GM23338 (cell line): ENCODE results near the gene UNC5C. TPM values are rescaled to one million over a fixed set of nuclear protein-coding genes. Genes with fewer than 3 reads are reported as not detected.

Experiments
- ATAC-seq: fragments of 200-7000 bp; cut with Tn5 transposase; 3 replicates; pipeline ENCODE4 v1.9.1; 2020
- DNase-seq: peaks from one replicate; pipeline ENCODE4 v3.0.0-alpha.2; 2015; ENCODE audit warnings: low spot score
- H2AFZ ChIP-seq: fragments of 200-600 bp; sonication (generic); 2 replicates; pipeline ENCODE4 v1.8.0; 2016; ENCODE audit warnings: antibody characterized with exemption, mild to moderate bottlenecking, moderate library complexity
- H3F3A ChIP-seq: fragments of 200-600 bp; sonication (generic); replicated peaks from 2 replicates; pipeline ENCODE4 v1.8.0; 2017; ENCODE audit warnings: antibody characterized with exemption, mixed run types, low read depth
- H3K27ac ChIP-seq: fragments of 200-600 bp; sonication (generic); 2 replicates; pipeline ENCODE4 v1.6.1; 2016; ENCODE audit warnings: low read depth
- H3K27me3 ChIP-seq: fragments of 200-600 bp; sonication (generic); 2 replicates; pipeline ENCODE4 v1.8.0; 2016; ENCODE audit warnings: mild to moderate bottlenecking, mixed run types, moderate library complexity; ENCODE audit not compliant: insufficient read depth
- H3K36me3 ChIP-seq: fragments of 200-600 bp; sonication (generic); 2 replicates; pipeline ENCODE4 v1.8.0; 2016; ENCODE audit warnings: mild to moderate bottlenecking; ENCODE audit not compliant: insufficient read depth
- H3K4me1 ChIP-seq: fragments of 200-600 bp; sonication (generic); 2 replicates; pipeline ENCODE4 v1.8.0; 2016; ENCODE audit warnings: mild to moderate bottlenecking, moderate library complexity; ENCODE audit not compliant: insufficient read depth
- H3K4me2 ChIP-seq: fragments of 200-600 bp; sonication (generic); 2 replicates; pipeline ENCODE4 v1.7.1; 2017; ENCODE audit warnings: mixed run types
- H3K4me3 ChIP-seq: fragments of 200-600 bp; sonication (generic); 2 replicates; pipeline ENCODE4 v1.6.1; 2016; ENCODE audit warnings: mixed run types
- H3K79me2 ChIP-seq: fragments of 200-600 bp; sonication (generic); replicated peaks from 2 replicates; pipeline ENCODE4 v1.8.0; 2017; ENCODE audit warnings: mild to moderate bottlenecking; ENCODE audit not compliant: insufficient read depth
- H3K9me2 ChIP-seq: fragments of 200-600 bp; sonication (generic); 2 replicates; pipeline ENCODE4 v1.8.0; 2017; ENCODE audit not compliant: insufficient read depth
- H4K20me1 ChIP-seq: fragments of 200-600 bp; sonication (generic); replicated peaks from 2 replicates; pipeline ENCODE4 v1.8.0; 2017; ENCODE audit warnings: mild to moderate bottlenecking; ENCODE audit not compliant: insufficient read depth
- H3K27ac Mint-ChIP-seq: 2 replicates; pipeline ENCODE4 v1.8.0; 2020; ENCODE audit warnings: inconsistent platforms, mild to moderate bottlenecking, moderate library complexity, mixed read lengths
- H3K27me3 Mint-ChIP-seq: 3 replicates; pipeline ENCODE4 v1.8.0; 2022; ENCODE audit warnings: low read depth, mild to moderate bottlenecking, moderate library complexity, mixed read lengths, inconsistent platforms; ENCODE audit not compliant: insufficient read depth, poor library complexity
- H3K36me3 Mint-ChIP-seq: 3 replicates; pipeline ENCODE4 v1.8.0; 2021; ENCODE audit warnings: low read depth, mild to moderate bottlenecking, inconsistent platforms, moderate library complexity, mixed read lengths
- H3K4me1 Mint-ChIP-seq: 3 replicates; pipeline ENCODE4 v1.8.0; 2020; ENCODE audit warnings: mild to moderate bottlenecking, inconsistent platforms, mixed read lengths
- H3K4me3 Mint-ChIP-seq: 3 replicates; pipeline ENCODE4 v1.8.0; 2021; ENCODE audit warnings: moderate library complexity, mild to moderate bottlenecking, inconsistent platforms, mixed read lengths
- H3K9me3 Mint-ChIP-seq: 3 replicates; pipeline ENCODE4 v1.8.0; 2020; ENCODE audit warnings: moderate library complexity, mild to moderate bottlenecking, inconsistent platforms, mixed read lengths
- CREB1 ChIP-seq: fragments of 250-450 bp; sonication (Bioruptor Pico); IDR thresholded peaks from 2 replicates; pipeline ENCODE4 v1.5.0; 2020; ENCODE audit warnings: low read depth, mild to moderate bottlenecking, moderate library complexity
- EZH2 ChIP-seq: fragments of 200-600 bp; sonication (generic); IDR thresholded peaks from one replicate; pipeline ENCODE4 v1.8.0; 2017; ENCODE audit warnings: antibody characterized with exemption, mild to moderate bottlenecking, low read depth; ENCODE audit not compliant: unreplicated experiment
- EZH2phosphoT487 ChIP-seq: fragments of 200-600 bp; sonication (generic); IDR thresholded peaks from one replicate; pipeline ENCODE4 v1.8.1; 2018; ENCODE audit warnings: antibody characterized with exemption; ENCODE audit not compliant: unreplicated experiment
- JUNB ChIP-seq: IDR thresholded peaks from one replicate; pipeline ENCODE4 v1.6.1; 2016; ENCODE audit warnings: antibody characterized with exemption; ENCODE audit not compliant: unreplicated experiment
- NANOG ChIP-seq: IDR thresholded peaks from 2 replicates; pipeline ENCODE4 v1.6.1; 2016; ENCODE audit warnings: antibody characterized with exemption, borderline replicate concordance
- POLR2AphosphoS5 ChIP-seq: IDR thresholded peaks from 2 replicates; pipeline ENCODE4 v1.6.1; 2016; ENCODE audit warnings: antibody characterized with exemption, low read depth
- STAT1 ChIP-seq: IDR thresholded peaks from one replicate; pipeline ENCODE4 v1.6.1; 2016; ENCODE audit warnings: antibody characterized with exemption; ENCODE audit not compliant: unreplicated experiment
- ZNF114 ChIP-seq: fragments of 250-450 bp; sonication (Bioruptor Pico); IDR thresholded peaks from 2 replicates; pipeline ENCODE4 v1.5.0; 2020; ENCODE audit warnings: mild to moderate bottlenecking, moderate library complexity
- ZNF331 ChIP-seq: fragments of 250-450 bp; sonication (Bioruptor Pico); IDR thresholded peaks from 2 replicates; pipeline ENCODE4 v1.5.0; 2020; ENCODE audit warnings: low read depth, mild to moderate bottlenecking, moderate library complexity
- polyA plus RNA-seq: library from polyadenylated mRNA; unstranded; fragments of >200 nt; fragmentation: Nextera tagmentation; extraction: Ambion mirVana; gene quantifications from 2 replicates; pipeline ENCODE4 v1.2.1, GENCODE V29; 2016
- total RNA-seq: library from RNA; depleted of rRNA; stranded (reverse); fragments of >200 nt; shearing (Covaris generic); gene quantifications from 2 replicates; pipeline ENCODE4 v1.2.3, GENCODE V29; 2014
- TF ChIP-seq, protein P1 (sequence below), 2 experiments: fragments of 200-600 bp in 1 of 2; sonication (generic) in 1 of 2; conservative IDR thresholded peaks; 2 replicates each; pipeline versions ENCODE4 v1.5.1 to v1.6.1; 2016 to 2017; ENCODE audit warnings: antibody characterized with exemption in 2 of 2, low read depth in 2 of 2, mild to moderate bottlenecking in 2 of 2, moderate library complexity in 1 of 2
- TF ChIP-seq, protein P2 (sequence below): IDR thresholded peaks from 2 replicates; pipeline ENCODE4 v1.6.1; 2016; ENCODE audit warnings: antibody characterized with exemption
- TF ChIP-seq, protein P3 (sequence below): IDR thresholded peaks from one replicate; pipeline ENCODE4 v1.6.1; 2018; ENCODE audit warnings: antibody characterized with exemption; ENCODE audit not compliant: unreplicated experiment
- TF ChIP-seq, protein P4 (sequence below): fragments of 250-450 bp; sonication (Bioruptor Pico); IDR thresholded peaks from 2 replicates; pipeline ENCODE4 v1.5.0; 2020; ENCODE audit warnings: mild to moderate bottlenecking, moderate library complexity

The UNC5C gene
- total and polyA plus RNA-seq, 2 experiments from 2014 or later: 0.08 to 0.21 TPM

DNA sequence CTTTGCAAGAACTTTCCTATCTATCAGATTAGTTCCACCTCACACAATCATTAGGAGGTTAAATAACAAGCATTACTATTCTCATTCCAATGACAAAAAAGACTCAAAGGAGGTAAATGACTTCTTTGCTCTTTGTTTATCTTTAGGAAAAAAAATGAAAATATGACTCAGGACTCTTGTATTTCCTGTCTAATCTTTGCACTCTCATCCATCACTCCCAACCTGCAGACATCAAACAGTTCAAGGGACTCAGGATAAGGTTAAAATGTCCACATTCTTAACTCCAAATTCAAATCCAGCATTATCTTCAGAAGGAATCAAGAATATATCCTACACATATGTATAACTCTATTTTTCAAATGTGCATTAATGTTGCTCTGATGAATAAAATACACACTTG, 139.6 kb downstream of the UNC5C start (continued):
- no peak for TF ChIP-seq CREB1

DNA sequence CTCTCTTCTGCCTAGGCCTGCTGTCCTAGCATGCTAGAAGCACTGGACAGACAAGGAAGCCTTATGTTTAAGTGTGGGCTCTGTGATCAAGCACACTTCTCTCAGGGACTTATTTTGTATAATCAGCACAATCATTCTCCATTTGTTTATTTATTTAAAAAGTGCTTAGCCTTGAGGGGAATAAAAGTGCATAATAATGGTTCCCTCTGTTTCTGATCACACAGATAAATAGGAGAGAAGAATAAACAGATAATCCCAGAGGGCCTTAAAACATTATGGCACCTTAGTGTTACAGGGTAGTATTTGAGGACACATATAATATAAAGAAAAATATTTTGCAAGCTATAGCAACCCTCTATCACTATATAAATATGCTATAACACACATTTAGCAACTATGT, 146.5 kb downstream of the UNC5C start:
- Histone ChIP-seq H4K20me1 (no peaks in the 10 kb centered on the region), H3K4me1 (peaks cover 25% of the 10 kb centered on the region), H3K27ac (no peak overlapping the region), H3K9me2 (no peaks in the 10 kb centered on the region), H3K4me3 (no peak overlapping the region), H3K36me3 (no peaks in the 10 kb centered on the region), H3K27me3 (no peaks in the 10 kb centered on the region), H3K79me2 (no peaks in the 10 kb centered on the region), H3K4me2 (no peak overlapping the region), H2AFZ (no peak overlapping the region), H3F3A (no peaks in the 10 kb centered on the region)
- peaks cover 2% of the 10 kb centered on the region for H3K27me3 Mint-ChIP-seq
- no peak for ATAC-seq
- no peaks in the 10 kb centered on the region for H3K36me3 Mint-ChIP-seq
- no peak for DNase-seq
- H3K27ac Mint-ChIP-seq: no peak overlapping the region
- no peak for TF ChIP-seq EZH2
- no peak for TF ChIP-seq NANOG
- no peak for TF ChIP-seq POLR2AphosphoS5
- TF ChIP-seq ZNF114 (CRISPR knock-in tag): no peak
- no peak for TF ChIP-seq EZH2phosphoT487
- TF ChIP-seq, protein P1, sequence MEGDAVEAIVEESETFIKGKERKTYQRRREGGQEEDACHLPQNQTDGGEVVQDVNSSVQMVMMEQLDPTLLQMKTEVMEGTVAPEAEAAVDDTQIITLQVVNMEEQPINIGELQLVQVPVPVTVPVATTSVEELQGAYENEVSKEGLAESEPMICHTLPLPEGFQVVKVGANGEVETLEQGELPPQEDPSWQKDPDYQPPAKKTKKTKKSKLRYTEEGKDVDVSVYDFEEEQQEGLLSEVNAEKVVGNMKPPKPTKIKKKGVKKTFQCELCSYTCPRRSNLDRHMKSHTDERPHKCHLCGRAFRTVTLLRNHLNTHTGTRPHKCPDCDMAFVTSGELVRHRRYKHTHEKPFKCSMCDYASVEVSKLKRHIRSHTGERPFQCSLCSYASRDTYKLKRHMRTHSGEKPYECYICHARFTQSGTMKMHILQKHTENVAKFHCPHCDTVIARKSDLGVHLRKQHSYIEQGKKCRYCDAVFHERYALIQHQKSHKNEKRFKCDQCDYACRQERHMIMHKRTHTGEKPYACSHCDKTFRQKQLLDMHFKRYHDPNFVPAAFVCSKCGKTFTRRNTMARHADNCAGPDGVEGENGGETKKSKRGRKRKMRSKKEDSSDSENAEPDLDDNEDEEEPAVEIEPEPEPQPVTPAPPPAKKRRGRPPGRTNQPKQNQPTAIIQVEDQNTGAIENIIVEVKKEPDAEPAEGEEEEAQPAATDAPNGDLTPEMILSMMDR (conservative IDR thresholded peaks at IDR 0.05; ENCODE audit: low read depth in 2 of 2): no peak
- TF ChIP-seq, protein P2, sequence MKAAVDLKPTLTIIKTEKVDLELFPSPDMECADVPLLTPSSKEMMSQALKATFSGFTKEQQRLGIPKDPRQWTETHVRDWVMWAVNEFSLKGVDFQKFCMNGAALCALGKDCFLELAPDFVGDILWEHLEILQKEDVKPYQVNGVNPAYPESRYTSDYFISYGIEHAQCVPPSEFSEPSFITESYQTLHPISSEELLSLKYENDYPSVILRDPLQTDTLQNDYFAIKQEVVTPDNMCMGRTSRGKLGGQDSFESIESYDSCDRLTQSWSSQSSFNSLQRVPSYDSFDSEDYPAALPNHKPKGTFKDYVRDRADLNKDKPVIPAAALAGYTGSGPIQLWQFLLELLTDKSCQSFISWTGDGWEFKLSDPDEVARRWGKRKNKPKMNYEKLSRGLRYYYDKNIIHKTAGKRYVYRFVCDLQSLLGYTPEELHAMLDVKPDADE: no peak
- no peak for TF ChIP-seq CREB1
- no peak for TF ChIP-seq ZNF331 (CRISPR knock-in tag)
- TF ChIP-seq, protein P3, sequence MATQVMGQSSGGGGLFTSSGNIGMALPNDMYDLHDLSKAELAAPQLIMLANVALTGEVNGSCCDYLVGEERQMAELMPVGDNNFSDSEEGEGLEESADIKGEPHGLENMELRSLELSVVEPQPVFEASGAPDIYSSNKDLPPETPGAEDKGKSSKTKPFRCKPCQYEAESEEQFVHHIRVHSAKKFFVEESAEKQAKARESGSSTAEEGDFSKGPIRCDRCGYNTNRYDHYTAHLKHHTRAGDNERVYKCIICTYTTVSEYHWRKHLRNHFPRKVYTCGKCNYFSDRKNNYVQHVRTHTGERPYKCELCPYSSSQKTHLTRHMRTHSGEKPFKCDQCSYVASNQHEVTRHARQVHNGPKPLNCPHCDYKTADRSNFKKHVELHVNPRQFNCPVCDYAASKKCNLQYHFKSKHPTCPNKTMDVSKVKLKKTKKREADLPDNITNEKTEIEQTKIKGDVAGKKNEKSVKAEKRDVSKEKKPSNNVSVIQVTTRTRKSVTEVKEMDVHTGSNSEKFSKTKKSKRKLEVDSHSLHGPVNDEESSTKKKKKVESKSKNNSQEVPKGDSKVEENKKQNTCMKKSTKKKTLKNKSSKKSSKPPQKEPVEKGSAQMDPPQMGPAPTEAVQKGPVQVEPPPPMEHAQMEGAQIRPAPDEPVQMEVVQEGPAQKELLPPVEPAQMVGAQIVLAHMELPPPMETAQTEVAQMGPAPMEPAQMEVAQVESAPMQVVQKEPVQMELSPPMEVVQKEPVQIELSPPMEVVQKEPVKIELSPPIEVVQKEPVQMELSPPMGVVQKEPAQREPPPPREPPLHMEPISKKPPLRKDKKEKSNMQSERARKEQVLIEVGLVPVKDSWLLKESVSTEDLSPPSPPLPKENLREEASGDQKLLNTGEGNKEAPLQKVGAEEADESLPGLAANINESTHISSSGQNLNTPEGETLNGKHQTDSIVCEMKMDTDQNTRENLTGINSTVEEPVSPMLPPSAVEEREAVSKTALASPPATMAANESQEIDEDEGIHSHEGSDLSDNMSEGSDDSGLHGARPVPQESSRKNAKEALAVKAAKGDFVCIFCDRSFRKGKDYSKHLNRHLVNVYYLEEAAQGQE: no peak
- no peak for TF ChIP-seq JUNB
- TF ChIP-seq STAT1: no peak
- TF ChIP-seq, protein P4, sequence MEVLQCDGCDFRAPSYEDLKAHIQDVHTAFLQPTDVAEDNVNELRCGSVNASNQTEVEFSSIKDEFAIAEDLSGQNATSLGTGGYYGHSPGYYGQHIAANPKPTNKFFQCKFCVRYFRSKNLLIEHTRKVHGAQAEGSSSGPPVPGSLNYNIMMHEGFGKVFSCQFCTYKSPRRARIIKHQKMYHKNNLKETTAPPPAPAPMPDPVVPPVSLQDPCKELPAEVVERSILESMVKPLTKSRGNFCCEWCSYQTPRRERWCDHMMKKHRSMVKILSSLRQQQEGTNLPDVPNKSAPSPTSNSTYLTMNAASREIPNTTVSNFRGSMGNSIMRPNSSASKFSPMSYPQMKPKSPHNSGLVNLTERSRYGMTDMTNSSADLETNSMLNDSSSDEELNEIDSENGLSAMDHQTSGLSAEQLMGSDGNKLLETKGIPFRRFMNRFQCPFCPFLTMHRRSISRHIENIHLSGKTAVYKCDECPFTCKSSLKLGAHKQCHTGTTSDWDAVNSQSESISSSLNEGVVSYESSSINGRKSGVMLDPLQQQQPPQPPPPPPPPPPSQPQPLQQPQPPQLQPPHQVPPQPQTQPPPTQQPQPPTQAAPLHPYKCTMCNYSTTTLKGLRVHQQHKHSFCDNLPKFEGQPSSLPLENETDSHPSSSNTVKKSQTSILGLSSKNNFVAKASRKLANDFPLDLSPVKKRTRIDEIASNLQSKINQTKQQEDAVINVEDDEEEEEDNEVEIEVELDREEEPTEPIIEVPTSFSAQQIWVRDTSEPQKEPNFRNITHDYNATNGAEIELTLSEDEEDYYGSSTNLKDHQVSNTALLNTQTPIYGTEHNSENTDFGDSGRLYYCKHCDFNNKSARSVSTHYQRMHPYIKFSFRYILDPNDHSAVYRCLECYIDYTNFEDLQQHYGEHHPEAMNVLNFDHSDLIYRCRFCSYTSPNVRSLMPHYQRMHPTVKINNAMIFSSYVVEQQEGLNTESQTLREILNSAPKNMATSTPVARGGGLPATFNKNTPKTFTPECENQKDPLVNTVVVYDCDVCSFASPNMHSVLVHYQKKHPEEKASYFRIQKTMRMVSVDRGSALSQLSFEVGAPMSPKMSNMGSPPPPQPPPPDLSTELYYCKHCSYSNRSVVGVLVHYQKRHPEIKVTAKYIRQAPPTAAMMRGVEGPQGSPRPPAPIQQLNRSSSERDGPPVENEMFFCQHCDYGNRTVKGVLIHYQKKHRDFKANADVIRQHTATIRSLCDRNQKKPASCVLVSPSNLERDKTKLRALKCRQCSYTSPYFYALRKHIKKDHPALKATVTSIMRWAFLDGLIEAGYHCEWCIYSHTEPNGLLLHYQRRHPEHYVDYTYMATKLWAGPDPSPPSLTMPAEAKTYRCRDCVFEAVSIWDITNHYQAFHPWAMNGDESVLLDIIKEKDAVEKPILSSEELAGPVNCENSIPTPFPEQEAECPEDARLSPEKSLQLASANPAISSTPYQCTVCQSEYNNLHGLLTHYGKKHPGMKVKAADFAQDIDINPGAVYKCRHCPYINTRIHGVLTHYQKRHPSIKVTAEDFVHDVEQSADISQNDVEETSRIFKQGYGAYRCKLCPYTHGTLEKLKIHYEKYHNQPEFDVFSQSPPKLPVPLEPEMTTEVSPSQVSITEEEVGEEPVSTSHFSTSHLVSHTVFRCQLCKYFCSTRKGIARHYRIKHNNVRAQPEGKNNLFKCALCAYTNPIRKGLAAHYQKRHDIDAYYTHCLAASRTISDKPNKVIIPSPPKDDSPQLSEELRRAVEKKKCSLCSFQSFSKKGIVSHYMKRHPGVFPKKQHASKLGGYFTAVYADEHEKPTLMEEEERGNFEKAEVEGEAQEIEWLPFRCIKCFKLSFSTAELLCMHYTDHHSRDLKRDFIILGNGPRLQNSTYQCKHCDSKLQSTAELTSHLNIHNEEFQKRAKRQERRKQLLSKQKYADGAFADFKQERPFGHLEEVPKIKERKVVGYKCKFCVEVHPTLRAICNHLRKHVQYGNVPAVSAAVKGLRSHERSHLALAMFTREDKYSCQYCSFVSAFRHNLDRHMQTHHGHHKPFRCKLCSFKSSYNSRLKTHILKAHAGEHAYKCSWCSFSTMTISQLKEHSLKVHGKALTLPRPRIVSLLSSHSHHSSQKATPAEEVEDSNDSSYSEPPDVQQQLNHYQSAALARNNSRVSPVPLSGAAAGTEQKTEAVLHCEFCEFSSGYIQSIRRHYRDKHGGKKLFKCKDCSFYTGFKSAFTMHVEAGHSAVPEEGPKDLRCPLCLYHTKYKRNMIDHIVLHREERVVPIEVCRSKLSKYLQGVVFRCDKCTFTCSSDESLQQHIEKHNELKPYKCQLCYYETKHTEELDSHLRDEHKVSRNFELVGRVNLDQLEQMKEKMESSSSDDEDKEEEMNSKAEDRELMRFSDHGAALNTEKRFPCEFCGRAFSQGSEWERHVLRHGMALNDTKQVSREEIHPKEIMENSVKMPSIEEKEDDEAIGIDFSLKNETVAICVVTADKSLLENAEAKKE (CRISPR knock-in tag): no peak
- peaks cover 24% of the 10 kb centered on the region for H3K4me1 Mint-ChIP-seq
- no peak overlapping the region for H3K4me3 Mint-ChIP-seq
- no peaks in the 10 kb centered on the region for H3K9me3 Mint-ChIP-seq
